HG02943 (cell line): ENCODE data around the gene BLOC1S4.
"Not testable (repeated sequence)": the region's sequence is repeated elsewhere in the genome, so short reads cannot be mapped to it uniquely, and the experiment has no call there.

Experiments
- ATAC-seq: cut with Tn5 transposase; IDR thresholded peaks from one replicate; pipeline ENCODE4 v1.9.1; 2021; ENCODE audit warnings: mild to moderate bottlenecking, low read depth, moderate library complexity; ENCODE audit not compliant: unreplicated experiment

BLOC1S4 gene

DNA sequence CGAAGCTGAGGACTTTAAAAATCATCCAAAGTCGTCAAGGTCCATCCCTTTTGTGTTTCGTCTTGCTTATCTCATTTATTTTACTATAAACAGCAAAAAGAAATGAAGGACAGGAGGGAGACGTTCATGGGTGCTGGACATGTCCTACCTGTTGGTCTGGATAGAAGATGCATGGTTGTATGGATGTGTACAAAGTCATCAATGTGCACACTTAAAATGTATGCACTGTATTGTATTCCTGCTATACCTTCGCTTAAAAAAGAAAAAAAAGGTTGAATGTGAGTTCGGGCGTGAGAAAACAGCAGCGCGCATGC is 313 bp upstream of the BLOC1S4 start:
- no peak for ATAC-seq

GRCh38 chr4:6716958-6717655 is 1.1 kb downstream of the BLOC1S4 start:
- ATAC-seq = no peak

DNA sequence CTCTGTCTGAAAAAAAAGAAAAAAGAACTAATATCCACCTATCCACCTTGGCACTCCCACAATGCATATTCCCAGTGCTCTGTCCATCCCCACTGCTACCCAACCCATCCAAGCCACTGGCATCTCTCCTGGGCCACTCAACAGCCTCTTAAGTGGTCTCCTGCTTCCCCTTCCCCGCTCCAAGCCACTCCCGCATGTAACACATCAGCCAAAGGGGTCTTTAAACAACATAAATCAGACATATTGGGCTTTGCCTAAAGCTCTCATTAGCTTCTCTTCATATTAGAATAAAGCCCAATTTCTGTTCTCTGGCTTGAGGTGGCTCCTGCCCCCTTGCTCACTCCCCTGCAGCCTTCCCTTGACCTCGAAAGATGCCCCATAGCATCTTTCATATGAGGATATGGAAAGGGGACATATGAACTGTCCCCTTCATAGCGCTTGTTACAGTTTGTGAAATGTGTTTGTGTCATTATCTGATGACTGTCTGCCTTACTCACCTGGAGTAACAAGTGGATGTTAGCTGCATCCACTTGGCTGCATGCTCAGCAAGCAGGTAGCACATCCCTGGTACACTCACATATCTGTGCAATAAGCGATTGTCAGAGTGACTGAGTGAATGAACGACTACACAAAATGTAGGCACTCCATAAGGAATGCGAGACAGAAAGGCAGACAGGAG is 3.1 kb downstream of the BLOC1S4 start:
- no peak for ATAC-seq

GRCh38 chr4:6719611-6720179 is 3.7 kb downstream of the BLOC1S4 start:
- ATAC-seq = no peak

GRCh38 chr4:6720202-6720699 is 4.3 kb downstream of the BLOC1S4 start:
- ATAC-seq = no peak

DNA sequence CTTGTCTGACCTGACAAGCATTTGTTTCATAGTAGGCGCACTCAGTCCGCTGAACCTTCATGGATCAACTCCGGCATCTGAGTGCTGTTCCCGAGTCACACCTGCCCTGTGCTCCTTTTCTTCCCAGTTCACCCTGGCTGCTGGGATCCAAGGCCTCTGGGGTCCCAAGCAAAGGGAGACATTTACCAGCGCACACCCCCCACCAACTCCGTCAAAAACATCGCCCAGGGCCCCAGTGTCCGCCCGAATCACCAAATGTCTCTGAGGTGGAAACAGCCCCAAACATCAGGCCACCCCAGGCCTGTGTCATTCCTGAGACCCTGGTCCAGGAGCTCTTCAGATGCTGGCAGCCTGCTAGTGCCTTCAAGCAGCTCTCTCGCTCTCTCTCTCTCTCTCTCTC is 5.1 kb downstream of the BLOC1S4 start:
- ATAC-seq = no peak

GRCh38 chr4:6722891-6723290 is 6.9 kb downstream of the BLOC1S4 start:
- no peak for ATAC-seq

GRCh38 chr4:6723851-6724250 is 7.9 kb downstream of the BLOC1S4 start:
- no peak for ATAC-seq

DNA sequence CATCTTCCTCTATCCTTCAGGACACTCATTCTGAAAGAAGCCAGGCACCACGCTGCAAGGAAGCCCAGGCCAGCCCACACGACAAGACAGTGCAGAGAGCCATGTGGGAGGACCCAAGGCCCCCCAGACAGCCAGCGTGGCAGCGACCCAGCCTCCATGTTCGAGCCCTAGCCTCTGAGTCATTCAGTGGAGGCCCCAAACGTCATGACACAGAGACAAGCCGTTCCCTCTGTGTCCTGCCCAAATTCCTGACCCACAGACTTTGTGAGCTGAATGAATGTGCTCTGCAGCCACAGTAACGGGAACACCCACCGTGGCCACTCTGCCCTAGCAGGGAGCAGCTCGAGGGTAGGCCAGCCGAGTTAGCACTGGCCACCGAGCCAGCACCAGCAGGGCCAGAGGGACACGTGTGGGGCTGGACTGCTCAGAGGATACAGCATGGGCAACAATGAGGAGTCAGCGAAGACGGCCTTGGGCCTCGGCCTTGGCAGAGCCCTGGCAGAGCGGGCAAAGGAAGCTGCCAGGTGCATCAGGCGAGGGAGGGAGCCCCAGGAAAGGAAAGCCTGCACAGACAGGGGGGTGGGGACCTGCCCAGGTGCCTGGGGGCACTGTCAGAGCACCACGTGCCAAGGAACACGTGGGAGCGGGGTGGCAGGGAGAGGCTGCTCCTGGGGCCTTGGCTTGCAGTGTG is 8.6 kb downstream of the BLOC1S4 start:
- no peak for ATAC-seq

- not testable (repeated sequence) for ATAC-seq
These were observed 9.5 kb downstream of the BLOC1S4 start for GRCh38 chr4:6725427-6725961.

DNA sequence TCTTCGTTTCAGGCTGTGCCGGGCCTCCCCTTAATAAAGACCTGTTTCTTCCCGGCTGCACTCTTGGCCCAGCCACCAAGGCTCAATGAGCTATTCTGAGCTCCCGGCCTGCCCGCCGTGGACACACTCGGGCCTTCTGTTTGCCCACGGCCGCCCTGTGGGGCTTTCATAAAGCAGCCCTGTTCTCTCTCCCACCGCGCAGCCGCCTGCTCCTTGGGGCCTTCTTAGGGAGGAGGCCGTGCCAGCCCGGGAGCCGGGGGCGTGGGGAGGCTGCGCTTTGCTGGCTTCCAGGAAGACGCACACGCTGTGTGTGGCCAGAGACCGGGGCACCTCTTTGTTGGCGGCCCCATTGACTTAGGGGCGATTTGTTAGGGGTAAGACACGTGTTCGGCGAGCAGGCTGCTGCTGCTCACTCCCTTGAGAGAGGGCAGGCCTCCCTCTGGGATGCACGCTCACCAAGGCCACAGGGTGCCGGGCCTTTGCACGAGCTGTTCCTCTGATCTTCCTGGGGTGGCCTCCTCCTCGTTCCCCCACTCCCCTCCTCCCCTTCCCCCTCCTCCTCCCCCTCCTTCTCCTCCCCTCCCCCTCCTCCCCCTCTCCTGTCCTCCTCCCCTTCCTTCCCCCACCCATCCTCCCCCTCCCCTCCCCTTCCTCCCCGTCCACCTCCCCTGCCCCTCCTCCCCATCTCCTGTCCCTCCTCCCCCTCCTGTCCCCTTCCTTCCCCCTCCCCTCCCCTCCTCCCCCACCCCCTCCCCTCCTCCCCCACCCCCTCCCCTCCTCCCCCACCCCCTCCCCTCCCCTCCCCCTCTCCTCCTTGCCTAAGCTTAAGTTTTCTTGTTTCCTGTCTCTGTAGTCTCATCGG is 11.3 kb downstream of the BLOC1S4 start:
- no peak for ATAC-seq

- no peak for ATAC-seq
These were observed 11.9 kb downstream of the BLOC1S4 start for GRCh38 chr4:6727943-6728250.

GRCh38 chr4:6728320-6729029 is 12.5 kb downstream of the BLOC1S4 start:
- no peak for ATAC-seq

DNA sequence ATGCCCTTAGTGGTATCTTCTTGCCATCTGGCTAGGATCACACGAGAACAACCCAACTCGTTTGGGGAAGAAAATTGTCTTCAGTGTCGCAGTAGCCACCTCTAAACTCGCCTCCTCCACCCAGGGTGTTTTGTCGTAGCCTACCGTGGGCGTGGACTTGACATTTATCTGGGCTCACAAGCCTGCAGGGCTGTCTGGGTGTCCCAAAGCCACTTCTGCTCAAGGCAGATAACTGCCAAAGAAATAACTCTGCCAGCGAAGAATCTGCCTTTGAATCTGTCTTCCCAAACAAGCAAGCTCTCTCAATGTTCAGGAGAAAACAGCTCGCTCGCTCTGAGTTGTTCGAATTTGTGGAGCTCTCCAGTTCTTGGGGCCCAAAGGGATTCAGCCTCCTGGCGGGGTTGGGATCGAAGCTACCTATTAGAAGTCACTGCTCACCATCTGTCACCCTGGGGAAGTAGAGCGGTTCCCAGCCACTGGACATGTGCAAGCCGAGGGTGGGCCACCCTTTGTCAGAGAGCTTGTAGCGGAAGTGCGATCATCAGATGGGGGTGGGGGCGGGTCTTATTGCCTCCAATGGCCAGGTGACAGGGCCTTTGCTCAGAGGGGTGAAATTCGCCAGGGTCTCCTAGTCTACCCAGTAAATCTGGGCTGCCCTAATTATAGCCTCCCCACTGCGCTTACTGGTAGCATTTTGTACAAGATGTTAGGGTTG is 14.8 kb downstream of the BLOC1S4 start:
- no peak for ATAC-seq

DNA sequence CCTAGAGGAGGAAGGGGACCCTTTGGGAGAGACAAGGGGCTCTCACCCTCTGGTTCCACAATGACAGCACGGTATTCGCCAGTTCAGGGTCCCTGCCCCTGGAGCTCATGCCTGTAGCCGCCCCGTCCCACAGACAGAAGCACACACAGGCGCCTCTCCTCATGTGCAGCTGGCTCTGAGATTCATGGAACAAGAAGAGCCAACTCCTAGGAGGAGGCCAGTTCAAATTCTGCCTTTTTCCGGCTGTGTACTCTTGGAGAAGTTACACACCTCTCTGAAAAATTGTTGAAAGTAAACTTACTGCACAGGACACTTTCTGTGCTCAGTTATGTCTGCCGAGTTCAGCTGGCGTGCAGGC is 15.3 kb downstream of the BLOC1S4 start:
- no peak for ATAC-seq

DNA sequence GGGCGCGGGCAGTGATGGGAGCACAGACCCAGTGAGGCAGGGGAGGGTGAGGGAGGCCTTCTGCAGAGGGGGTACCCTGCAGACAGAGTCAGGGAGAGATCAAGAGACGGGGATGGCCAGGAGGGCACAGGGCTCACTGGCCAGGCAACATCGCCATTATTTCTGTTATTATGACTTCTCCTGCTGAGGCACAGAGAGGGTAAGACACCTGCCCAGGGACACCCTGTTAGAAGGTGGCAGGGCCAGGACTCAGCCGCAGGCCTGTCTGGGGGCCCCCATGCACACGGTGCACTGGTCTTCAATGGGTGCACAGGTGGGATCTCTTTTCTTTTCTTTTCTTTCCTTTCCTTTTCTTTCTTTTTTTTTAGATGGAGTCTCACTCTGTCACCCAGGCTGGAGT is 15.8 kb downstream of the BLOC1S4 start:
- ATAC-seq = no peak

GRCh38 chr4:6732441-6733357 is 16.7 kb downstream of the BLOC1S4 start:
- ATAC-seq = no peak
